ENCODE results near the gene GGA1.
"Not testable (repeated sequence)": the region's sequence is repeated elsewhere in the genome, so short reads cannot be mapped to it uniquely, and the experiment has no call there.

GGA1 gene

GRCh38 chr22:37594237-37594636, 14.4 kb upstream of the GGA1 start:
- Histone ChIP-seq H3K36me3 (ENCODE audit: control insufficient read depth, insufficient read depth, low read length) (no peaks in the 10 kb centered on the region), H3K27ac (ENCODE audit: insufficient read depth, low read depth, low read length, poor library complexity, severe bottlenecking) (no peak overlapping the region), H3K4me3 (ENCODE audit: insufficient read depth, low read depth, low read length) (no peak overlapping the region), H3K4me1 (ENCODE audit: control insufficient read depth, insufficient read depth, low read length) (no peaks in the 10 kb centered on the region), H3K27me3 (ENCODE audit: control insufficient read depth, insufficient read depth, low read length, poor library complexity, severe bottlenecking) (no peaks in the 10 kb centered on the region), H3K9me3 (ENCODE audit: control insufficient read depth, low read length) (no peaks in the 10 kb centered on the region)
- WGBS, 2 experiments: 89 to 91% methylated on average over 5 of the region's 5 CpGs

- H3K27ac ChIP-seq (ENCODE audit: insufficient read depth, low read depth, low read length, poor library complexity, severe bottlenecking): no peak overlapping the region
- H3K4me1 ChIP-seq (ENCODE audit: control insufficient read depth, insufficient read depth, low read length): no peaks in the 10 kb centered on the region
- H3K9me3 ChIP-seq (ENCODE audit: control insufficient read depth, low read length): no peaks in the 10 kb centered on the region
- H3K27me3 ChIP-seq (ENCODE audit: control insufficient read depth, insufficient read depth, low read length, poor library complexity, severe bottlenecking): no peaks in the 10 kb centered on the region
- WGBS, 2 experiments: 90% methylated on average over 4 of the region's 4 CpGs
- no peaks in the 10 kb centered on the region for H3K36me3 ChIP-seq (ENCODE audit: control insufficient read depth, insufficient read depth, low read length)
- no peak overlapping the region for H3K4me3 ChIP-seq (ENCODE audit: insufficient read depth, low read depth, low read length)
Observed at GRCh38 chr22:37599153-37599552, 9.5 kb upstream of the GGA1 start.

- no peaks in the 10 kb centered on the region for H3K9me3 ChIP-seq (ENCODE audit: control insufficient read depth, low read length)
- H3K4me3 ChIP-seq (ENCODE audit: insufficient read depth, low read depth, low read length): no peak overlapping the region
- no peaks in the 10 kb centered on the region for H3K4me1 ChIP-seq (ENCODE audit: control insufficient read depth, insufficient read depth, low read length)
- H3K27me3 ChIP-seq (ENCODE audit: control insufficient read depth, insufficient read depth, low read length, poor library complexity, severe bottlenecking): no peaks in the 10 kb centered on the region
- no peaks in the 10 kb centered on the region for H3K36me3 ChIP-seq (ENCODE audit: control insufficient read depth, insufficient read depth, low read length)
- no peak overlapping the region for H3K27ac ChIP-seq (ENCODE audit: insufficient read depth, low read depth, low read length, poor library complexity, severe bottlenecking)
- 68 to 70% methylated on average over 4 of the region's 4 CpGs for WGBS, 2 experiments
Observed at GRCh38 chr22:37601203-37601539, 7.5 kb upstream of the GGA1 start.

GRCh38 chr22:37601540-37602442, 6.8 kb upstream of the GGA1 start:
- Histone ChIP-seq H3K4me1 (ENCODE audit: control insufficient read depth, insufficient read depth, low read length) (no peaks in the 10 kb centered on the region), H3K9me3 (ENCODE audit: control insufficient read depth, low read length) (no peaks in the 10 kb centered on the region), H3K27me3 (ENCODE audit: control insufficient read depth, insufficient read depth, low read length, poor library complexity, severe bottlenecking) (no peaks in the 10 kb centered on the region), H3K4me3 (ENCODE audit: insufficient read depth, low read depth, low read length) (no peak overlapping the region), H3K27ac (ENCODE audit: insufficient read depth, low read depth, low read length, poor library complexity, severe bottlenecking) (no peak overlapping the region), H3K36me3 (ENCODE audit: control insufficient read depth, insufficient read depth, low read length) (no peaks in the 10 kb centered on the region)
- WGBS, 2 experiments: 61% methylated on average over 14 of the region's 14 CpGs

GRCh38 chr22:37602546-37603277, 5.9 kb upstream of the GGA1 start:
- not testable (repeated sequence) for H3K9me3 ChIP-seq (ENCODE audit: control insufficient read depth, low read length); H3K4me3 ChIP-seq (ENCODE audit: insufficient read depth, low read depth, low read length); H3K27ac ChIP-seq (ENCODE audit: insufficient read depth, low read depth, low read length, poor library complexity, severe bottlenecking); H3K36me3 ChIP-seq (ENCODE audit: control insufficient read depth, insufficient read depth, low read length); H3K27me3 ChIP-seq (ENCODE audit: control insufficient read depth, insufficient read depth, low read length, poor library complexity, severe bottlenecking); H3K4me1 ChIP-seq (ENCODE audit: control insufficient read depth, insufficient read depth, low read length)
- WGBS, 2 experiments: 84% methylated on average over 5 of the region's 5 CpGs

- Histone ChIP-seq H3K36me3 (ENCODE audit: control insufficient read depth, insufficient read depth, low read length) (no peaks in the 10 kb centered on the region), H3K27me3 (ENCODE audit: control insufficient read depth, insufficient read depth, low read length, poor library complexity, severe bottlenecking) (no peaks in the 10 kb centered on the region), H3K4me3 (ENCODE audit: insufficient read depth, low read depth, low read length) (no peak overlapping the region), H3K27ac (ENCODE audit: insufficient read depth, low read depth, low read length, poor library complexity, severe bottlenecking) (no peak overlapping the region), H3K4me1 (ENCODE audit: control insufficient read depth, insufficient read depth, low read length) (no peaks in the 10 kb centered on the region), H3K9me3 (ENCODE audit: control insufficient read depth, low read length) (no peaks in the 10 kb centered on the region)
- WGBS, 2 experiments: 93 to 94% methylated on average over 6 of the region's 6 CpGs
Observed at GRCh38 chr22:37604074-37604473, 4.6 kb upstream of the GGA1 start.

- peaks cover 5% of the 10 kb centered on the region for H3K4me1 ChIP-seq (ENCODE audit: control insufficient read depth, insufficient read depth, low read length)
- no peaks in the 10 kb centered on the region for H3K36me3 ChIP-seq (ENCODE audit: control insufficient read depth, insufficient read depth, low read length)
- WGBS, 2 experiments: 82 to 83% methylated on average over 5 of the region's 5 CpGs
- H3K9me3 ChIP-seq (ENCODE audit: control insufficient read depth, low read length): no peaks in the 10 kb centered on the region
- no peak overlapping the region for H3K27ac ChIP-seq (ENCODE audit: insufficient read depth, low read depth, low read length, poor library complexity, severe bottlenecking)
- no peak overlapping the region for H3K4me3 ChIP-seq (ENCODE audit: insufficient read depth, low read depth, low read length)
- no peaks in the 10 kb centered on the region for H3K27me3 ChIP-seq (ENCODE audit: control insufficient read depth, insufficient read depth, low read length, poor library complexity, severe bottlenecking)
Observed at GRCh38 chr22:37604875-37605274, 3.8 kb upstream of the GGA1 start.

- 11 to 12% methylated on average over 44 of the region's 44 CpGs for WGBS, 2 experiments
- H3K27ac ChIP-seq (ENCODE audit: insufficient read depth, low read depth, low read length, poor library complexity, severe bottlenecking): no peak overlapping the region
Observed at GRCh38 chr22:37607010-37607934, 1.4 kb upstream of the GGA1 start.

GRCh38 chr22:37607935-37608476, 628 bp upstream of the GGA1 start:
- WGBS, 2 experiments: 6% methylated on average over 16 to 17 of the region's 17 CpGs
- H3K36me3 ChIP-seq (ENCODE audit: control insufficient read depth, insufficient read depth, low read length): no peaks in the 10 kb centered on the region

More at GRCh38 chr22:37607010-37607934, 1.4 kb upstream of the GGA1 start:
- Histone ChIP-seq H3K4me3 (ENCODE audit: insufficient read depth, low read depth, low read length) (no peak overlapping the region), H3K9me3 (ENCODE audit: control insufficient read depth, low read length) (no peaks in the 10 kb centered on the region), H3K36me3 (ENCODE audit: control insufficient read depth, insufficient read depth, low read length) (no peaks in the 10 kb centered on the region), H3K4me1 (ENCODE audit: control insufficient read depth, insufficient read depth, low read length) (peaks cover 9% of the 10 kb centered on the region), H3K27me3 (ENCODE audit: control insufficient read depth, insufficient read depth, low read length, poor library complexity, severe bottlenecking) (no peaks in the 10 kb centered on the region)

More at GRCh38 chr22:37607935-37608476, 628 bp upstream of the GGA1 start:
- no peaks in the 10 kb centered on the region for H3K27me3 ChIP-seq (ENCODE audit: control insufficient read depth, insufficient read depth, low read length, poor library complexity, severe bottlenecking)
- no peaks in the 10 kb centered on the region for H3K9me3 ChIP-seq (ENCODE audit: control insufficient read depth, low read length)
- peaks cover 9% of the 10 kb centered on the region for H3K4me1 ChIP-seq (ENCODE audit: control insufficient read depth, insufficient read depth, low read length)
- H3K4me3 ChIP-seq (ENCODE audit: insufficient read depth, low read depth, low read length): peak overlapping the region; percentile 82
- H3K27ac ChIP-seq (ENCODE audit: insufficient read depth, low read depth, low read length, poor library complexity, severe bottlenecking): peak overlapping the region; percentile 98

Data from ectodermal cell (in vitro differentiated cells).